Measurements from ENCODE around the gene PITPNC1.

The PITPNC1 gene

GRCh38 chr17:67520252-67520906 lies 143.3 kb downstream of the PITPNC1 start:
- DNase-seq: no peak

GRCh38 chr17:67520916-67521774 lies 144.1 kb downstream of the PITPNC1 start:
- DNase-seq: no peak

DNA sequence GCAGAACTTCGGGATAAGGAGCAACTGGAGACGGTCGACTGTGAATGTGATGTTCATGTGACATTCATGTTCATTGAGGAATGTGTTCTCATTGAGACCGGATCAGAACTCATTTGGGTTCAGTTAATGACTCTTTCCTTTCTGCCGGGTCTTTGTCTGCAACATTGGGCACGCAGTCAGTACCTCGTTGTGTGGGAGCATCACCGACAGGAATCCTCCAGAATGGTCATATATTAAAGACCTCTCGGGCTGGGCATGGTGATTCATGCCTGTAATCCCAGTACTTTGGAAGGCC lies 144.6 kb downstream of the PITPNC1 start:
- DNase-seq: no peak

DNA sequence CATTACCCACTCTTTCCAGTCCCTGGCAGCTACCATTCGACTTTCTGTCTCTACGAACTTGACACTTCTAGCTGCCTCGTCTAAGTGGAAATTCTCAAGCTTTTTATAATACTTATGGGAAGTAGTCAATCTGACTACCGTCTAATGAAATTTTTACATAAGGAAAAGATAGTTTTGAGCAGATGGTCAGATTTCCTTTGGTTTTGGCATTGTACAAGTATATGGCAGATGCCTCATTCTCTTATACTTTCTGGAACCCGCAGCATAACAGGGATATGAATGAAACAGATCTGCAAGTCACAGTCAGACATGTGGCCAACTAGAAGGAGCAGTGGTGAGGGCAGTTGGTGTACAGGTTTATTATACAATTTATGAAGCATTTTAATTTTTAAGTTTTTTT lies 146.0 kb downstream of the PITPNC1 start:
- DNase-seq: no peak

GRCh38 chr17:67525239-67526135 lies 148.4 kb downstream of the PITPNC1 start:
- no peak for DNase-seq

- no peak for DNase-seq
These were observed 149.6 kb downstream of the PITPNC1 start for GRCh38 chr17:67526700-67527099.

DNA sequence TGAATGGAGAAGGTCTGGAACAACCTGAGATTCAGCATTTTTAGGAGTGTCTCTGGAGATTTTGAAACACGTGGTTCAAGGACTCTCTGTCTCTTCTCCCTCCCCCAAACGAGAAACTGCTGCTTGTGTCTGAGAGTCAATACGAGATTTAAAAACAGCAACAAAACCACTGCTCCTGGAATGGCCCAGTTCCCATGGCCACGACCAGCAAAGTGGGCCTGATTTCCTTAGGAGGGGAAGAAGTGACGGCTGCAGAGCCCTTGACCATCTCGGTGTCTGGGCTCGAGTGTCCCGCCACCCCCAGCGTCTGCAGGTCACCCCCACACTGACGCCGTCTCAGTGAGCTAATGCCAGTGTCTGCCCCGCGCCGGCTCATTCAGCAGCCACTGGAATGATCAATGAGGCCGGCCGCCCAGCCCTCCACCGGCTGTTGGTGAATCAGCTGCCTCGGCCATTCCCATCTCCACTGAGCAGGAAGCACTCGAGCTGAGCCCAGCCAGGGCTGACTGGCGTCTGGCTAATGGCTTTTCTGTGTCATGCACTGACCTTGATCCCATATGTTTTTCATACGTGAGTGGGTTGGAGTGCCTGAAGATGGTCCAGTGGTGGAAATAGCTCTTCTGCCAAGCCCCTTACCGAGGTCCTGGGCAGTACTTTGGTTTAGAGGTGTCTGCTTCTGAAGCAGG lies 151.8 kb downstream of the PITPNC1 start:
- DNase-seq: no peak

DNA sequence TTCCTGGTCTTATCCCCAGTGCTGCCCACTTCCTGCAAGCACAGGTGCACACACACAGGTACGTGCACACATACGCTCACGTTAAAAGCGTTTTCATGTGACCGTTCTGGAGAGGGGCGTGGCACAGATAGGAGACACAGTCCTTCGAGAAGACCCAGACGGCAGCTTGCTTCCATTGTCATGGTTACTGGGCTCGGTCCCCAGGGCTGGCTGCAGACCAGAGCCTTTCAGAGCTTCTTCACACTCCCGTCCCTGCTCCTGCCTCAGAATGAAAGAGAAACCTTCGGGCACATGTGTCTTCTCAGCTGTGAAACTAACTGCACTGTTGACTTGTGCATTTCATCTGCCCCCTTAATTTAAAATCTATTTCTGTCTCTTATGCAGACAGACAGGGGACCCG lies 154.2 kb downstream of the PITPNC1 start:
- DNase-seq: no peak

DNA sequence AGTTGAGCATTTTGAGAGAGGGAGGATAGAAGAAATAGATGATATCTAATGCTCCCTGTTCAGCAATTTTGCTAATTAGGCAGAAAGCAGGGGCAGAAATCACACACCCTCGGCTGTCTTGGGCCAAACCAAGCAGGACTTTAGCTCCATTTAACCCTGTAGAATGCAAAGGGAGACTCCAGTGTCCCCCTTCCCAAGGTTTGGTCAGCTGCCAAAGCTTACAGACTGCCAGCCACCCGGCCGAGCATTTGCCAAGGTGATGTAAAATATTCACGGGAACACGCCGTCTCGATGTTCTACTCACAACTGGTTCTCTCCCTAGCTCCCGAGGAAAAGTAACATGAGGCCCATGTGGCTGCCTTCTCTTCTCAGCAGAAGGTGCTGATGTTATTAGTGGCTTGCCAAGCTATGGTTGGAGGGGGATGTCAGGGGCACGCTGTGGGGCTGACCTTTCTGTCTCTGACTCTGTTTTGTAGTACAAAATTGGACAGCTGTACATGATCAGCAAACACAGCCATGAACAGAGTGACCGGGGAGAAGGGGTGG lies 155.3 kb downstream of the PITPNC1 start:
- DNase-seq: no peak

DNA sequence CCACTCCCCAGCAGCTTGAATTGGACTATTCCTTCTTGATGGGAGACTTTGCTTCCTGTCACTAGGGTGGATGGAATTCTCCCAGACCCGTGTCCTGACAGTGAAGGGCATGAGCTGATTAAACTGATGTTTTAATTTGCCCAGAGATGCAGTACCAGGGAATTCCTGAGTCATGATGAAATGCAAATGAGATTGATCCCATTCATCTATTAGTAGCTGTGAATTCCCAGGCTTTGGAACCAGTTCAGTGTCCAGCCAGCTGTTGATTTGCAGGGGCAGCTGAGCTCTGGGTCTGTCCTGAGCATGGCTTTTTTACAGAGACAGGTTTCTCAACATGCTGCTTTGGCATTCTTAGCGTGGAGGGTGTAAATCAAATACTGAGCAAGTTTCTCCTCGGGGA lies 157.9 kb downstream of the PITPNC1 start:
- DNase-seq: no peak

DNA sequence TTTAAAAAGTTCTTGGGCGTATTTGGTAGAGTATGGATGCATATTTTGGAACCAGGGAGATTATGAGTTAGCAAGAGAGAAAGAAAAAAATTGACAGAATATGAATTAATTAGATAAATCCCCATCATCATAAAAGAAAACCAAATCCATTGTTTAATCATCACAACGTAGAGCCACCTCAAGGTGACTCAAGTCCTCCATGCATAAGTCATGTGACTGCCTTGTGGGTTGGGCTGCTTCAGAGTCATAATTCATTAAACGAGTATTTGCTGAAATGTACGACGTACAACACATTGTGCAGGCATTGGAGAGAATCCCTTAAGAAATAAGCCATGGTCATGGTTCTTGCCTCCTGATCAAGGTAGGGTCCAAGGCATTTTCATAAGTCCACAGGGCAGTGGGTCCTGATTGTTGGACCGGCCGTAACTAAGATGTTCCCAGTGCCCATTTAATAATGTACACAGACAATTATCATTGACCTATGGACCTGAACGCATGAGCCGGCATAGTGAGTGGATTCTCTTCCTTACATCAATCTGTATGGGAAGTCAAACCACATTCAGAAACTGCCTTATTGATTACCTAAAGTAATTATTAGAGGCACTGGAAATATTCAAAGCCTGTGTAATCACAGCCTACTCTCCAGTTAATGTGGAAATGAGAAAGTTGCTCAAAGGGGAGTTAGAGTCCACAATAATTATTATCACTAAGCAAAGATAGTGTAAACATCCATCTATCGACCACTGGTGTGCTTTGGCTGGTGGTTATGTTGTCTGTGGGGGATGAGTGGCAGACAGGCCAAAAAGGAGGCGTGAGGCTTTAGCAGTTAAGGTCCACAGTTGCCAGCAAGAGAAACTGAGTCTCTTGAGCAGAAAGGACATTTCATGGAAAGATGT lies 165.4 kb downstream of the PITPNC1 start:
- no peak for DNase-seq

GRCh38 chr17:67544364-67544955 lies 167.4 kb downstream of the PITPNC1 start:
- no peak for DNase-seq

GRCh38 chr17:67546578-67547527 lies 169.8 kb downstream of the PITPNC1 start:
- DNase-seq: no peak

DNA sequence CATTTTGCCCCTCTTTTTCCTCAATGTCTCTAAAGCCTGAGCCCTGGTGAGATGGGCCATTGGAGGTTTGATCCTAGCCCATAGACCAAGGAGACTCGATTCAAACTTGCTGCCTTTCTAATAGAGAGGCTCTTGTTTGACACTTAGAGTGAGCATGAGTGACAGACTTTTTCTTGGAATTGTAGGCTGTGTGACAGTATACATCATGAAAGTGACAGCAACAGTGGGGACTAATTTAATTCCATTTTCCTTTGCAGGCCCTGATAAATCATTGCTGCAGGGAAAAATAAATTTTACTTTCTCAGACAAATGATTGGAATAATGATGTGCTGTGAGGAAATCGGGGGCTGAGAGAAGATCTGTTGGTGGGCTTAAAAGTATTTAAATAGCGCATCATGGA lies 171.6 kb downstream of the PITPNC1 start:
- DNase-seq: no peak

- no peak for DNase-seq
These were observed 172.7 kb downstream of the PITPNC1 start for GRCh38 chr17:67549820-67550219.

DNA sequence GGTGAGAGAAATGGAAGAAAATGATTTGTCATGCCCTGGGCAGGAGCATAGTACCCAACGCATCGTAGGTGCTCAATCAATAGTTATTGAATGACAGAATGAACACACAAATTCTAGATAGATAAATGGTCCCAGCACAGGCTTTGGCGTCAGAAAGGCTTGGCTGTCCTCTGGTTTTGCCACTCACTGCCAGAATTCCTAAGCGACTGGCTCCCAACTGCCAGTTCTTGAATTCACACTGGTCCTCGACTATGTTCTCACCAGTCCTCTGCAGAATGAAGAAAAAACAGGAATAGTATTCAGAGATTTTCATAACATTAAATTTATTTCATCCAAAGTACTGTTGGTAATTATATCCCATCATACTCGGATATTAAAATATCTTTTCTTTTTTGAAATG lies 177.6 kb downstream of the PITPNC1 start:
- DNase-seq: no peak

DNA sequence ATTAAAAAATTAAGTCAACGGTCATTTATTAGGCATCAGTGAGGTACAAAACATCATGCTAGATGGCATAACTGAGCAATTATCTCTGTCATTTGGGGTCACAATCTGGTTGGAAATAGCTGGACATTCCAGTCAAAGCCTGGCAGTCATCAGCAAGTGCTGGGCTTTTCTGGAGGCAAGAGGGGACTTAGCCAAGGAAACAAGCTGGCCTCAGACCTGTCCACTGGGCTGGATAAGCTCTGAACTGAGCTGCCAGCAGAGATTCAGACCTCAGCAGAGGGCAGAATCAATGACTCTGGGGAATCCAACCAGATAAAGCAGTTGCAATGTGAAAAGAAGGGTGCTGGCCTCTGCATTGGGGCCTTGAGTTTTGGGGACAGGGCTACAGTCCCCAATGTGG lies 178.8 kb downstream of the PITPNC1 start:
- DNase-seq: no peak

- DNase-seq: no peak
These were observed 180.2 kb downstream of the PITPNC1 start for GRCh38 chr17:67557052-67557845.

- DNase-seq: no peak
These were observed 180.8 kb downstream of the PITPNC1 start for GRCh38 chr17:67557921-67558320.
